Measurements from ENCODE around the gene UACA. TPM values are rescaled to one million over a fixed set of nuclear protein-coding genes. Genes with fewer than 3 reads are reported as not detected.

Gene UACA
- total and polyA plus RNA-seq, 2 donors (not counting 3 experiments of a cell fraction or from before 2014, with no cell fraction given): 167 to 292 TPM

GRCh38 chr15:70632491-70633102, 130.8 kb downstream of the UACA start:
- CTCF ChIA-PET: interaction anchor here (0.7 to 1.4 kb wide), 3 partner anchors 28 to 63 kb away, joined by 3 to 6 read pairs (median 3); no protein-coding TSS in a partner anchor
- Histone ChIP-seq H3K79me2 (ENCODE audit: control insufficient read depth, insufficient read depth, low read length) (no peaks in the 10 kb centered on the region), H4K20me1 (replicated peaks; ENCODE audit: control insufficient read depth, extremely low read depth, insufficient read depth, low read length) (no peaks in the 10 kb centered on the region), H3K9ac (replicated peaks; ENCODE audit: extremely low read depth, insufficient read depth, low read length) (no peak overlapping the region), H3K4me3 (replicated peaks in 1 of 3; ENCODE audit: insufficient read depth in 1 of 3, low read depth in 1 of 3, low read length in 3 of 3) (no peak overlapping the region), H3K4me1 (ENCODE audit: control insufficient read depth, extremely low read depth, insufficient read depth, low read length) (no peaks in the 10 kb centered on the region), H3K9me1 (replicated peaks; ENCODE audit: control insufficient read depth, extremely low read depth, insufficient read depth, low read length) (no peaks in the 10 kb centered on the region), H3K4me2 (ENCODE audit: insufficient read depth, low read length) (no peak overlapping the region), H2AFZ (ENCODE audit: low read depth, low read length) (no peak overlapping the region), H3K27me3 (ENCODE audit: control insufficient read depth in 2 of 2, insufficient read depth in 2 of 2, low read length in 2 of 2) (peaks cover 2 to 5% of the 10 kb centered on the region in 2 experiments), H3K27ac (ENCODE audit: insufficient read depth, low read depth, low read length) (no peak overlapping the region), H3K9me3 (replicated peaks; ENCODE audit: control insufficient read depth, insufficient read depth, low read length) (no peaks in the 10 kb centered on the region), H3K36me3 (ENCODE audit: control insufficient read depth in 2 of 2, extremely low read depth in 1 of 2, insufficient read depth in 2 of 2, low read length in 2 of 2) (no peaks in the 10 kb centered on the region)
- no peak for TF ChIP-seq GATA2 (IDR thresholded peaks at IDR 0.05; ENCODE audit: insufficient read depth, insufficient read length, low read depth, low read length)
- TF ChIP-seq POLR2A (IDR thresholded peaks at IDR 0.05; ENCODE audit: low read depth, low read length): no peak
- TF ChIP-seq JUN (IDR thresholded peaks at IDR 0.05; ENCODE audit: borderline replicate concordance, insufficient read depth, insufficient read length, low read depth): no peak
- TF ChIP-seq MYC (IDR thresholded peaks at IDR 0.05; ENCODE audit: low read depth, low read length): no peak
- TF ChIP-seq, protein P1, sequence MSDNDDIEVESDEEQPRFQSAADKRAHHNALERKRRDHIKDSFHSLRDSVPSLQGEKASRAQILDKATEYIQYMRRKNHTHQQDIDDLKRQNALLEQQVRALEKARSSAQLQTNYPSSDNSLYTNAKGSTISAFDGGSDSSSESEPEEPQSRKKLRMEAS (IDR thresholded peaks at IDR 0.05; ENCODE audit: insufficient read depth, insufficient read length): no peak
- no peak for TF ChIP-seq EZH2 (IDR thresholded peaks at IDR 0.05; ENCODE audit: borderline replicate concordance, low read depth, low read length, severe bottlenecking)
- TF ChIP-seq POLR2AphosphoS5 (IDR thresholded peaks at IDR 0.05; ENCODE audit: insufficient read depth, low read depth, low read length): no peak
- TF ChIP-seq FOS (IDR thresholded peaks at IDR 0.05; ENCODE audit: borderline replicate concordance, insufficient read depth, low read length): no peak
- TF ChIP-seq CTCF (IDR thresholded peaks at IDR 0.05; ENCODE audit: extremely low read depth in 1 of 2, insufficient read depth in 1 of 2, low read depth in 1 of 2, low read length in 2 of 2): no peak
- POLR2A ChIA-PET: no interaction called here
- dilution Hi-C loops (cut with MboI; ENCODE audit: extremely low pct_ligation_motif_present, low sequenced_read_pairs): no loop called here
- FAIRE-seq (no peak), DNase-seq (ENCODE audit: low read depth, low spot score) (no peak)
- intact Hi-C loops (cut with micrococcal nuclease): no loop called here
- no TSS peak for BruUV-seq (replicated peaks)
